Fibroblast of villous mesenchyme (primary cell): ENCODE results near the gene NAT16. TPM values are rescaled to one million over a fixed set of nuclear protein-coding genes. Genes with fewer than 3 reads are reported as not detected.
"Not testable (repeated sequence)": the region's sequence is repeated elsewhere in the genome, so short reads cannot be mapped to it uniquely, and the experiment has no call there.

Experiments used
- DNase-seq: peaks from one replicate; pipeline ENCODE4 v3.0.0-alpha.2; 2010; ENCODE audit warnings: low read depth
- H3K4me3 ChIP-seq: 2 replicates; pipeline ENCODE4 v1.5.1; 2011; ENCODE audit warnings: low read depth, mild to moderate bottlenecking, low read length
- total RNA-seq: library from RNA; depleted of rRNA; stranded (reverse); fragments of >200 nt; gene quantifications from 2 replicates; pipeline ENCODE4 v1.2.3, GENCODE V29; 2012
- TF ChIP-seq, protein P1 (sequence below): IDR thresholded peaks from 2 replicates; pipeline ENCODE4 v1.5.1; 2012; ENCODE audit warnings: low read depth, mild to moderate bottlenecking, low read length; ENCODE audit not compliant: insufficient read depth

NAT16 gene
- total RNA-seq, 1 donor, result not detected

- TF ChIP-seq, protein P1, sequence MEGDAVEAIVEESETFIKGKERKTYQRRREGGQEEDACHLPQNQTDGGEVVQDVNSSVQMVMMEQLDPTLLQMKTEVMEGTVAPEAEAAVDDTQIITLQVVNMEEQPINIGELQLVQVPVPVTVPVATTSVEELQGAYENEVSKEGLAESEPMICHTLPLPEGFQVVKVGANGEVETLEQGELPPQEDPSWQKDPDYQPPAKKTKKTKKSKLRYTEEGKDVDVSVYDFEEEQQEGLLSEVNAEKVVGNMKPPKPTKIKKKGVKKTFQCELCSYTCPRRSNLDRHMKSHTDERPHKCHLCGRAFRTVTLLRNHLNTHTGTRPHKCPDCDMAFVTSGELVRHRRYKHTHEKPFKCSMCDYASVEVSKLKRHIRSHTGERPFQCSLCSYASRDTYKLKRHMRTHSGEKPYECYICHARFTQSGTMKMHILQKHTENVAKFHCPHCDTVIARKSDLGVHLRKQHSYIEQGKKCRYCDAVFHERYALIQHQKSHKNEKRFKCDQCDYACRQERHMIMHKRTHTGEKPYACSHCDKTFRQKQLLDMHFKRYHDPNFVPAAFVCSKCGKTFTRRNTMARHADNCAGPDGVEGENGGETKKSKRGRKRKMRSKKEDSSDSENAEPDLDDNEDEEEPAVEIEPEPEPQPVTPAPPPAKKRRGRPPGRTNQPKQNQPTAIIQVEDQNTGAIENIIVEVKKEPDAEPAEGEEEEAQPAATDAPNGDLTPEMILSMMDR, result no peak
- DNase-seq, result no peak
- no peak overlapping the region for H3K4me3 ChIP-seq
Observed at GRCh38 chr7:101211501-101211900, 31.4 kb upstream of the NAT16 start.

- no peak overlapping the region for H3K4me3 ChIP-seq
- no peak for DNase-seq
- TF ChIP-seq, protein P1, result no peak
Observed at GRCh38 chr7:101210143-101210542, 30.1 kb upstream of the NAT16 start.

DNA sequence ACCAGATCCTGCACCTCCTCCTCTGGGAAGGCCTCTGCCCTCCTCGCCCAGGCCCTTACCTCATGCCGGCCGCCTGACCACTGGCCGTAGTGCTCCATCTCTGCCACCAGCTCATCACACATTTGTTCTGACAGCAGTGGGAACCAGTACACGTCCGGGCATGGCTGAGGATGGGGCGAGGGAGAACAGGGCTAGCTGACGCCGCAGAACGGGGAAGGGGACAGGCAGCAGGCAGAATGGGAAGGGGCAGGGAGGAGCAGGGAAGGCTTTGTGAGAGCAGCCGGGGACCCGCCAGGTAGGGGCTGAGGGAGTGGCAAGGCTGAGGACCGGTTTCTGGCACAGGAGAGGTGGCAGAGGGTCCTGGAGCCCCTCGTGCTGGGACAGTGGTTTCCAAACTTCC lies 28.7 kb upstream of the NAT16 start:
- no peak for DNase-seq
- TF ChIP-seq, protein P1, result no peak
- no peak overlapping the region for H3K4me3 ChIP-seq

DNA sequence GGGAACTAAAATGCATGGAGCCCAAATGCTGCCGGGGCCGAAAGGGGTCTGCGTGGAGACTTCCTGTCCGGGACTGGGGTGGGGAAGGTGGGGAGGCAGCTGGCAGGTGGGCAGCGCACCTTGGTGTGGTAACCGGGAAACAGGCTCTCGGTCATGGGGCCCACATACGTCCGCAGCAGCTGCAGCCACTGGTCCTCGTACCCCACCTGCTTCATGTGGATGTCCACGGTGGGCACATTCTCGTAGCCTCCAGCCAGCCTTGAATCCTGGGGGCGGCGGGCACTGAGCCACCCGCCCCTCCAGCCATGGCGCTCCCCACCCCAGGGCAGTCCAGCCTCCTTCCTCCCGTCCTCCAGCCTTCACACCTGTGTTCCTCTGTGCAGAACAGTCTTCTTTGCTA lies 27.4 kb upstream of the NAT16 start:
- TF ChIP-seq, protein P1, result no peak
- no peak for DNase-seq
- H3K4me3 ChIP-seq, result no peak overlapping the region

- TF ChIP-seq, protein P1, result no peak
- H3K4me3 ChIP-seq, result no peak overlapping the region
- DNase-seq, result no peak
Observed at GRCh38 chr7:101206665-101207042, 26.6 kb upstream of the NAT16 start.

- DNase-seq, result no peak
Observed at GRCh38 chr7:101205901-101206664, 26.0 kb upstream of the NAT16 start.

GRCh38 chr7:101203740-101204738 lies 23.9 kb upstream of the NAT16 start:
- not testable (repeated sequence) for H3K4me3 ChIP-seq
- DNase-seq, result peak; percentile 44

More at GRCh38 chr7:101205901-101206664, 26.0 kb upstream of the NAT16 start:
- TF ChIP-seq, protein P1, result no peak
- no peak overlapping the region for H3K4me3 ChIP-seq
